Upper lobe of left lung (tissue), 4 donors: ENCODE data around the gene CUBN.

Experiments
- EP300 ChIP-seq, 4 donors: sonication (generic); formaldehyde crosslinking; IDR thresholded peaks; one replicate each; pipeline ENCODE4 v1.5.1; 2017; ENCODE audit warnings: antibody characterized with exemption in 4 of 4, control low read depth in 2 of 4
- TF ChIP-seq, protein P1 (sequence below), 6 experiments: fragments of 450-650 bp in 4 of 6; fragments of 200-600 bp in 2 of 6; sonication (generic) in 2 of 6; IDR thresholded peaks; one replicate each; pipeline ENCODE4 v1.5.1; 2016 to 2019; ENCODE audit warnings: antibody characterized with exemption in 6 of 6

DNA sequence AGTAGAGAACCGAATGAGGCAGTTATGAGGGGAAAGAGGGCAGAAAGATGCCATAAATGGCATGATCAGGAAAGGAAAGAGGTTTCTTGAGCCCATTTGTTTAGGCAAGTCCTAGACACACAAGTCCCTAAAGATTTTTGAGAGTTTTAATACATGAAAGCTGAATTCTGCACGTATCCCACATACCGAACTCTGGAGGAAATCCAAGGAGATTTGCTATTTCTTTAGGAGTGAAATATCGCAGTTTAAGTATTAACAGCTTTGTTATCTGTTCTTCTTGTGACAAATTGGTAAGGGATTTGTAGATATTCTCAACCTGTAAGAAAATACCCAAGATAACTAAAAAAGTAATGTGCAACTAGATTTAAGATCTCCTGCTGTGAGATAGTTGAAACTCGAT, 23.7 kb upstream of the CUBN start:
- TF ChIP-seq, protein P1, sequence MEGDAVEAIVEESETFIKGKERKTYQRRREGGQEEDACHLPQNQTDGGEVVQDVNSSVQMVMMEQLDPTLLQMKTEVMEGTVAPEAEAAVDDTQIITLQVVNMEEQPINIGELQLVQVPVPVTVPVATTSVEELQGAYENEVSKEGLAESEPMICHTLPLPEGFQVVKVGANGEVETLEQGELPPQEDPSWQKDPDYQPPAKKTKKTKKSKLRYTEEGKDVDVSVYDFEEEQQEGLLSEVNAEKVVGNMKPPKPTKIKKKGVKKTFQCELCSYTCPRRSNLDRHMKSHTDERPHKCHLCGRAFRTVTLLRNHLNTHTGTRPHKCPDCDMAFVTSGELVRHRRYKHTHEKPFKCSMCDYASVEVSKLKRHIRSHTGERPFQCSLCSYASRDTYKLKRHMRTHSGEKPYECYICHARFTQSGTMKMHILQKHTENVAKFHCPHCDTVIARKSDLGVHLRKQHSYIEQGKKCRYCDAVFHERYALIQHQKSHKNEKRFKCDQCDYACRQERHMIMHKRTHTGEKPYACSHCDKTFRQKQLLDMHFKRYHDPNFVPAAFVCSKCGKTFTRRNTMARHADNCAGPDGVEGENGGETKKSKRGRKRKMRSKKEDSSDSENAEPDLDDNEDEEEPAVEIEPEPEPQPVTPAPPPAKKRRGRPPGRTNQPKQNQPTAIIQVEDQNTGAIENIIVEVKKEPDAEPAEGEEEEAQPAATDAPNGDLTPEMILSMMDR (IDR thresholded peaks at IDR 0.05) = no peak
- no peak for TF ChIP-seq EP300 (IDR thresholded peaks at IDR 0.05)
